ENCODE measurements around the gene TEX14. TPM values are rescaled to one million over a fixed set of nuclear protein-coding genes. Genes with fewer than 3 reads are reported as not detected.

TEX14 gene, protein sequence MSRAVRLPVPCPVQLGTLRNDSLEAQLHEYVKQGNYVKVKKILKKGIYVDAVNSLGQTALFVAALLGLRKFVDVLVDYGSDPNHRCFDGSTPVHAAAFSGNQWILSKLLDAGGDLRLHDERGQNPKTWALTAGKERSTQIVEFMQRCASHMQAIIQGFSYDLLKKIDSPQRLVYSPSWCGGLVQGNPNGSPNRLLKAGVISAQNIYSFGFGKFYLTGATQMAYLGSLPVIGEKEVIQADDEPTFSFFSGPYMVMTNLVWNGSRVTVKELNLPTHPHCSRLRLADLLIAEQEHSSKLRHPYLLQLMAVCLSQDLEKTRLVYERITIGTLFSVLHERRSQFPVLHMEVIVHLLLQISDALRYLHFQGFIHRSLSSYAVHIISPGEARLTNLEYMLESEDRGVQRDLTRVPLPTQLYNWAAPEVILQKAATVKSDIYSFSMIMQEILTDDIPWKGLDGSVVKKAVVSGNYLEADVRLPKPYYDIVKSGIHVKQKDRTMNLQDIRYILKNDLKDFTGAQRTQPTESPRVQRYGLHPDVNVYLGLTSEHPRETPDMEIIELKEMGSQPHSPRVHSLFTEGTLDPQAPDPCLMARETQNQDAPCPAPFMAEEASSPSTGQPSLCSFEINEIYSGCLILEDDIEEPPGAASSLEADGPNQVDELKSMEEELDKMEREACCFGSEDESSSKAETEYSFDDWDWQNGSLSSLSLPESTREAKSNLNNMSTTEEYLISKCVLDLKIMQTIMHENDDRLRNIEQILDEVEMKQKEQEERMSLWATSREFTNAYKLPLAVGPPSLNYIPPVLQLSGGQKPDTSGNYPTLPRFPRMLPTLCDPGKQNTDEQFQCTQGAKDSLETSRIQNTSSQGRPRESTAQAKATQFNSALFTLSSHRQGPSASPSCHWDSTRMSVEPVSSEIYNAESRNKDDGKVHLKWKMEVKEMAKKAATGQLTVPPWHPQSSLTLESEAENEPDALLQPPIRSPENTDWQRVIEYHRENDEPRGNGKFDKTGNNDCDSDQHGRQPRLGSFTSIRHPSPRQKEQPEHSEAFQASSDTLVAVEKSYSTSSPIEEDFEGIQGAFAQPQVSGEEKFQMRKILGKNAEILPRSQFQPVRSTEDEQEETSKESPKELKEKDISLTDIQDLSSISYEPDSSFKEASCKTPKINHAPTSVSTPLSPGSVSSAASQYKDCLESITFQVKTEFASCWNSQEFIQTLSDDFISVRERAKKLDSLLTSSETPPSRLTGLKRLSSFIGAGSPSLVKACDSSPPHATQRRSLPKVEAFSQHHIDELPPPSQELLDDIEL (N-terminal part only)
- polyA plus RNA-seq (ENCODE audit: insufficient read length) = 4.7 TPM

DNA sequence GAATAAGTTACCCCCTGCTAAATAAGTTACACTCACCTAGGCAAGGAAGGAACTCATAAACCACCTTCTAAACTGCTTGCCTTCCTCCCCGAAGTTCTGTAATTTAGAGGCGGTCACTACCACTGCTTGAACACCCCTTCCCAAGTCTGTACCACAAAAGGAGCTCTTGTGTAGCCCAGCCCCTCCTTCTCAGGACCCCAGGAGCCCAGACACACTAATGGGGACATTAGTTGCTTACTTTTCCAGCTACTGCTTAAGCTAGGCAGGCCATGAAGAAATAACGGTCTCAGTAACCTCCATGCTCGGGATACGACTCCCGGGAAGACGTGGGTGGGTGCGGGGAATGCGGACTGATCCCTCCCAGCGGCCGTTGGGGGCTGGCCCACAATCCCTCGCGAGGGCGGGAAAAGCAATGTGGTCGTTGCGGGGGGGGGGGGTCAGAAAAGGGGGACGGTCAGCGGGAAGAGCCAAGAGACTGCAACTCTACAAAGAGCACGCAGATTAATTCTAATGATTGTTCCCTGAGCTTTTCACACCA lies at the start of gene TEX14:
Gene TEX14 (minus strand): TSS at position 345 of the 538 bp plus-strand sequence. CDS start 40,044 bp downstream, outside the sequence.
- no peak for DNase-seq

DNA sequence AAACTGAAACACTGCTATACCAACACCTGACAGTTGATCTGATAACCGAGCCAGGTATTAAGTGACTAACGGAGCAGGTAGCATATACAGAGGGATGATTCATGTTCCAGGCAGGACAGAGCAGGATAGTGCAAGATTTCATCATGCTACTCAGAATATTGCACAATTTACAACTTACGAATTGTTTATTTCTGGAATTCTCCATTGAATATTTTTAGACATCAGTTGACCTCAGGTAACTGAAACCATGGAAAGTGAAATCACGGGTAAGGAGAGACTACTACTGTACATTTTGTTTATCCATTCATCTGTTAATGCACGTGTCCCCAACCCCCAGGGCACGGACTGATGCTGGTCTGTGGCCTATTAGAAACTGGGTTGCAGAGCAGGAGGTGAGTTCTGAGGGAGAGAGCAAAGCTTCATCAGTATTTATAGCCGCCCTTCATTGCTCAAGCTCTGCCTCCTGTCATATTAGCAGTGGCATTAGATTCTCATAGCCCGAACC lies 49.3 kb upstream of the TEX14 start:
- DNase-seq = no peak

DNA sequence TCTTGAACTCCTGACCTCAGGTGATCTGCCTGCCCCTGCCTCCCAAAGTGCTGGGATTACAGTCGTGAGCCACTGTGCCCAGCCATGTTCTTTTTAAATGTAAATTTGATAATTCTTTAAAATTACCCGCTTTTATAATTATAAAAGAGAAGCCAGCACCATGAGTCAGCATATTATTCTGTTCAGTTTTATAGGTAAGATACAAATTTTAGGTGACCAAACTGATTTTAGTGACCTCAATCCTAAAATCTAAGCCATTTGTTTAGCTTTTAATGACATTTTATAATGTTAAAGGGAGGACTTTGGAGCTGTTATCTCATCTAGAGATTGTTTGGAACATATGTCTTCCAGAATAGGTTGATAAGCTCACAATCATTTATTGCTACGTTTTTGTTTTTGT lies 43.0 kb upstream of the TEX14 start:
- no peak for DNase-seq

DNA sequence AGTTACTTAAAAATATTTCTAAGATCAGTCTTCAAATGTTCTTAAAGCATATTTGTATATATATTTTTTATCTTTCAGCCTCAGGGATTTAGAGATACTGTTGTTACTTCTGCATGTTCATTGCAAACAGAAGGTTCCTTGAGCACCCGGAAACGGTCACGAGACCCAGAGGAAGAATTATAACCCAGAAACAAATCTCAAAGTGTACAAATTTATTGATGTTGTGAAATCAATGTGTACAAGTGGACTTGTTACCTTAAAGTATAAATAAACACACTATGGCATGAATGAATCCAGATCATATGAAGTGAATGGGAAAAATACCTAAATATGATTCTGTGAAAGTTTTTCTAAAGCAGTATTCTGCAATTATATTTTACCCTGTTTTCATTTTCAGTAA lies 42.2 kb upstream of the TEX14 start:
- DNase-seq = no peak

DNA sequence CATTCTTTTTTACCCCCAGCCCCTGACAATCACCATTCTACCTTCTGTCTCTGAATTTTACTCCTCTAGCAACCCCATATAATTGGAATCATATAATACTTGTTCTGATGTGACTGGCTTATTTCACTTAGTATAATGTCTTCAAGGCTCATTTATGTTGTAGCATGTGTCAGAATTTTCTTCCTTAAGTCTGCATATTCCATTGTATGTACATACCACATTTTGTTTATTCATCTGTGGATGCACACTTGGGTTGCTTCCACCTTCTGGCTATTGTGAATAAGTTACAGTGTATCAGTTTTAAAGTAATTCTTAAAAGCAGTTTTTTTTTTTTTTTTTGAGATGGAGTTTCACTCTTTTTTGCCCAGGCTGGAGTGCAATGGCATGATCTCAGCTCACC lies 39.1 kb upstream of the TEX14 start:
- no peak for DNase-seq

DNA sequence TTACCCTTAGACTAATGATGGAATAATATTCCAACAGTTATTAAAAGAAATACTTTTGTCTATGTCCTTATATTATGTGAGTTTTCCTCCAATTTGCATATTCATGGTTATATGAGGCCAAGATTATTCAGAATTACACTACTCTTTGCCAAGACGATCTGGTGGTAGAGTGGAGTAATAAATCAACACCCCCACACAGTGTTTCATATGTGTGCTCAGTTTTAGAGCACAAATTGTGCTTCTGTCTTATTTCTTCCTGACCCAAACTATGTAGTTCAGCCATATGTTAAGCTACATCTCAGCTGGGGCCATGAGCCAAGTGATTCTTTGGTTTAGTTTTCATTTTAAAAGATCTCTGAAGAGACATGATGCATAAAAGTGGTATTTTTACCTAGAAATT lies 37.0 kb upstream of the TEX14 start:
- no peak for DNase-seq

DNA sequence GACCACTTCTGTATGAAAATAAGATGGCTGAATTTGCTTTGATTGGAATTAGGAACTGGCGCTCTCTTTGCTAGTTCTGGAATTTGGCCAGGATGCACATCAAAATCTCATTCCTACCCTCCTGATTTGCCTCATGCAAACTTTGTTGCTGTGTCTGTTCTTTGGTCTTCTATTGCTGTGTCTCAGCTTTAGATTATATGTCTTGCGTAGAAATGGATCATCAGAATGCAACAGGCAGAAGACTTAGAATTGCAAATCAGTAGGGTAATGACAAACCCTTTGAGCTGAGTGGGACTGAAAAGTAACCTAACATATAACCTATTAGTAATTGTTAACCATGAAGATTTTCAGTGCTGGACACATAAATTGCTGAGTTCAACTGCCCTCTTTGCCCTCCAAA lies 30.9 kb upstream of the TEX14 start:
- no peak for DNase-seq

DNA sequence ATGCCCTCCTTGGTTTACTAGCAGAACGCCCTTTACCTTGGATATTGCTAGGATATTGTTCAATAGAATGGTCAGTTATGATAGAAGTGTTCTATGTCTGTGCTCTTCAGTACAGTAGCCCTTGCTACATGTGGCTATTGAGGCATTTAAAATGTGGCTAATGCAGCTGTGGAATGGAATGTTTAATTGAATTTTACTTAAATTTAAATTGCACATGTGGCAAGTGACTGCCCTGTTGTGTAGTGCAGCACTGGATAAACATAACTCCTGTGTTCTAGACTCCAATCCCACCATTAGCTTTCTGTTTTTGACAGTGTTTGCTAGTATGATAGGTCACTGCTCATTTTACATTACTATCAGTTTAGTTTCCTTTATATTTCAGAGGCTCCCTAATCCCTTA lies 30.4 kb upstream of the TEX14 start:
- DNase-seq = no peak

DNA sequence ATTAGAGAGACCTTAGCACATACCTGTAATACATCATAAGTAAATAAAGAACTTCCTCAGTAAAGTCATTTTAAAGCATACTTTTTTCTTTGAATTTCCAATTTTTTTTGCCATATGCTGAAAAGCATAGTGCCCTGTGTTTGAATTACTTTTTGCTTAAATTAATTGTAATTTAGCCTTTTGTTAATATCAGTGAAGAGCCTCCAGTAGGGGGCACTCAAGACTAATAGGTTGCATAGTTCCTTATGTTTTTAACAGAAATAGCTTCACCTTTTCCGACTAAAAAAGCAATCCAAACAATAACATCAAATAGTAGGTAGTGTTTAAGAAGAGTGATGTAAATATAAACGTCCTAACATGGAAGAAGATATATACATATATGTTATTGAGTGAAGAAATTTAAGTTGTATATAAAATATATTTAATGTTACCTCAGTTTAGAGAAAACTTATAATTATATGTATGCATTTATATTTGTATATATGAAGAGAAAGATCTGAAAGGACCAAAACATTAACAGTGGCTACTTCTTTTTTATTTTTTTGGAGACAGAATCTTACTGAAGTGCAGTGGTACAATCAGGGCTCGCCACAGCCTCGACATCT lies 19.2 kb upstream of the TEX14 start:
- DNase-seq = peak; percentile 12

DNA sequence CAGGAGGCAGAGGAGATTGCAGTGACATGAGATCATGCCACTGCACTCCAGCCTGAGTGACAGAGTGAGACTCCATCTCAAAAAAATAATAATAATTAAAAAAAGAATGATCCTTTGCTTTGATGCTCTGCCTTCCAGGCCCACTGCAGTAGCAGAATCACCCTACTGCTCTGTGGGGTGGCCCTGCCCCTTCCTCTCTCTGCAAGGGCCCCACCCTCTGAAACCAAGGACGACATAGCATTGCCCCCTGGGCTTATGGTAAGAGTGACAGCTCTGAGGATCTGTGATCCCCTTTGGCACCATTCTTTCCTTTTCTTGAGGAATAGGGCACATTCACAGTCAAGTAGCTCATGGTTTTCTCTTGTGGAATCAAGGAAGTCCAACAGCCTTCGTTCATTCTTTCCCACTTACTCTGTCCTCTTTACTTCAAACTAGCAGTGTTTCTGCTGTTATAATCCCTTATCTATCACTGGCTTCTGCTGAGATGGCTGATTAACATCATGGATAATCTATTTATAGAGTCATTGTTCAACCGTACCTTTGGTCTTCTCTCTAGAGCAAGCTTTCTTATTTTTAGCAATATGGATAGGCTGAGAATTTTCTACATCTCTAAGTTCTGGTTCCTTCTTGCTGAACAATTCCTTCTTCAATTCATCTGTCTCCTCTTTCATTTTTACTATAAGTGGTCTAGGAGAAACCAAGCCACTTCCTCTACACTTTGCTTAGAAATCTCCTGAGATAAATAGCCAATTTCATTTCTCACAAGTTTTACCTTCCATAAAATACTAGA lies 14.7 kb upstream of the TEX14 start:
- DNase-seq = no peak

DNA sequence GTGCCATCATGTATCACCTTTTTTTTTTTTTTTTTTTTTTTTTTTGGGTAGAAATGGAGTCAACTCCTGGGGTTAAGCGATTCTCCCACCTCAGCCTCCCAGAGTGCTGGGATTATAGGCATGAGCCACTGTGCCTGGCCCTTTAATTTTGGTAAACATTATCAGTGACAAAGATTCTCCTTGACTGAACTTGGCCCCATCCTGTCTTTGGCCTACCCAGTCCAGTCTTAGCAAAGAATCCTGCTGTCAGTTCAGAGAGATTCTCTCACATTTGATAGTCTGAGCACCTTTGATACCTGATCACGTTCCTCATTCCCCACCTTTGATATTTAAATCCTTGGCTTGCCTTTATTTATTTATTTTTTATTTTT lies 12.1 kb upstream of the TEX14 start:
- DNase-seq = no peak

DNA sequence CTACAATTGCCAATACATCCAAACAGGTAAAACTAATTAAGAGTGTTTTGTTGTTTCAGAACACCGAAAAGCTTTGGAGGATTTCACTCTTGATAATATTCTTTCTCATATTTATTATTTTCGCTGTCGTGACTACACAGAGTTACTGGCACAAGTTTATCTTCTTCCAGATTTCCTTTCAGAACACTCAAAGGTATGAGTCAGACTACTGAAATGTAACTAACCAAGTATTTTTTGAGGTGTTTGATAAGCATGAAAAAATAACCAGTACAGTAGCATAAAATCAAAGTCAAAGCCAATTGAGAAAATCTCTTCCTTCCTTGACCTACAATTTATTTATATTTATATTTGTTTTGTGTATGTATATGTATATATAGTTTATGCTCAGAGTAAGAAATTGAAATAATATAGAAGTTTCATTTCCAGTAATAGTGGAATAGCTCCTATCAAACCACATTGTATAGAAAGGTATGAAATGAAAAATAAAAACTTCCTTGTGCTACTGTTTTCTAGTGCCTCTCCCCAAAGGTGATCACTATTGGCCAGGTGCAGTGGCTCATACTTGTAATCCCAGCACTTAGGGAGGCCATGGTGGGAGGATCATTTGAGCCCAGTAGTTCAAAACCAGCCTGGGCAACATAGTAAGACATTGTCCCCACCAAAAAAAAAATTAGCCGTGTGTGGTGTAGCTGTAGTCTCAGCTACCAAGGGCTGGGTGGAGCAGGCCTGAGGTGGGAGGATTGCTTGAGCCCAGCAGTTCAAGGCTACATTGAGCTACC lies 11.5 kb upstream of the TEX14 start:
- no peak for DNase-seq

DNA sequence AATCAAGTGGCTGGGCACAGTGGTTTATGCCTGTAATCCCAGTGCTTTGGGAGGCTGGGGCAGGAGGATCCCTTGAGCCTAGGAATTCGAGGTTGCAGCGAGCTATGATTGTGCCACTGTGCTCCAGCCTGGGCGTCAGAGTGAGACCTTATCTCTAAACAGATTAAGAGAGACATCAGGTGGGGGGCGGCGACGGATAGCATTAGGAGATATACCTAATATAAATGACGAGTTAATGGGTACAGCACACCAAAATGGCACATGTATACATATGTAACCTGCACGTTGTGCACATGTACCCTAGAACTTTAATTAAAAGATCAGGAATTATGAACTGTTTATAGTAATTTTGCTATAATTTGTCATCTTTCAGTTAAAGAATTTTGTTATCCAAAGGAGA lies 10.9 kb upstream of the TEX14 start:
- DNase-seq = no peak

DNA sequence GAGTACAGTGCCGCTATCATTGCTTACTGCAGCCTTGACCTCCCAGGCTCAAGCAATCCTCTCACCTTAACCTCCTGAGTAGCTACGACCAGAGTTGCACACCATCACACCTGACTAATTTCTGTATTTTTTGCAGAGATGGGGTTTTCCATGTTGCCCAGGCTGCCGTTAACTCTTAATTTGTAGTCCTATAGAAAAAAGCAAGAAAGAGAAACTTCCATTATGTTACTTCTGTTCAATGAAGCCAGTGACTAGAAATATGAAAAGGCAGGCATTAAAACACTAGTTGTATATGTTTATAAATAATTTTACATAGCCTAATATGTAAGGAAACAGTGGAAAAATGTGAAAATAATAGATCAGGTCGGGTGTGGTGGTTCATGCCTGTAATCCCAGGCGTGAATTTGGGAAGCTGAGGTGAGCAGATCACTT lies 10.2 kb upstream of the TEX14 start:
- no peak for DNase-seq

DNA sequence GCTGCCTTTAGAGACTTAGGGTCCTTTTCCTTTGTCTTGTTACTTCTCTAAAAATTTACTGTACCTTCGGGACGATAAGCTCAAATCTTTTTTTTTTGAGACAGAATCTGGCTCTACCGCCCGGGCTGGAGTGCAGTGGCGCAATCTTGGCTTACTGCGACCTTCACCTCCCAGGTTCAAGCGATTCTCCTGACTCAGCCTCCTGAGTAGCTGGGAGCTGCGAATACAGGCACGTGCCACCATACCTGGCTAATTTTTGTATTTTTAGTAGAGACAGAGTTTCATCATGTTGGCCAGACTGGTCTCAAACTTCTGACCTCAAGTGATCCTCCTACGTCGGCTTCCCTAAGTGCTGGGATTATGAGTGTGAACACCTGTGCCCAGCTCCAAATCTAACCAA lies 7.9 kb upstream of the TEX14 start:
- no peak for DNase-seq

DNA sequence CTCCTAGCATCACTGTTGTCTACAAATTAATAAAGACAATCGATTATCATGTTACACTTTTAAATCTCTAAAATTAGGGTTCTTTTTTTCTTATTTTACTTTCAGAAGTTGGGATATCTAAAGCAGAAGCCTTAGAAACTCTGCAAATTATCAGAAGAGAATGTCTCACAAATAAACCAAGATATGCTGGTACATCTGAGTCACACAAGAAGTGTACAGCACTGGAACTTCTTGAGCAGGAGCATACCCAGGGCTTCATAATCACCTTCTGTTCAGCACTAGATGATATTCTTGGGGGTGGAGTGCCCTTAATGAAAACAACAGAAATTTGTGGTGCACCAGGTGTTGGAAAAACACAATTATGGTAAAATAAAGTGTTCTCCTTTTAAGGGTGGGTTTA lies 3.0 kb upstream of the TEX14 start:
- no peak for DNase-seq

DNA sequence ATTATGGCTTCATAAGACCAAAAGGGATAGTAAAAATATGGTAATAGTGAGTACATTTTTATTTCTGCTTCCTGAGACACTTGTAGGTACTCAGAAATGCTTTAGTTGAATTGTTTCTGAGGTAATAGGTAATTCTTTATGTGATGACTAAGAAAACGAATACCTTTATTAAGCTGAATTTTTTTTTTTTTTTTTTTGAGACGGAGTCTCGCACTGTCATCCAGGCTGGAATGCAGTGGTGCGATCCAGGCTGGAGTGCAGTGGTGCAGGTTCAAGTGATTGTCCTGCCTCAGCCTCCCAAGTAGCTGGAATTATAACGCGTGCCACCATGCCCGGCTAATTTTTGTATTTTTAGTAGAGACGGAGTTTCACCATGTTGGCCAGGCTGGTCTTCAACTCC lies 2.5 kb upstream of the TEX14 start:
- DNase-seq = no peak

DNA sequence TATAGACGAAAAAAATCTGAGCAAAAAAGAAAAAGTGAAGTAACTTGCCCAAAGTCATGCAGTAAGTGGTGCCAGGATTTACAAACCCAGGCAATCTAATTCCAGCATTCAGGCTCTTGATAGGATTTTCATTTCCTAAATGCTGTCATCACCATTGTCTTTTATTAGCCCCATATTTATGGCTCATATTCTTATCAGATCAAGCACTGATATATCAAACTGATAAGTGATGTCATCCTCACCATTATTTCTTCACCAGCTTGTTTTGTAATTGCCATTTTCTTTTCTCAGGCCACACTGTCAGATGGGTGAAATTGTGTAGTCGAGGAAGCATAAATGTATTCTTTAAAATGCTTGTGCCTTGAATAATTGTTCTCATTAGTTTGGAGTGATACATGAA lies 1.9 kb upstream of the TEX14 start:
- no peak for DNase-seq

DNA sequence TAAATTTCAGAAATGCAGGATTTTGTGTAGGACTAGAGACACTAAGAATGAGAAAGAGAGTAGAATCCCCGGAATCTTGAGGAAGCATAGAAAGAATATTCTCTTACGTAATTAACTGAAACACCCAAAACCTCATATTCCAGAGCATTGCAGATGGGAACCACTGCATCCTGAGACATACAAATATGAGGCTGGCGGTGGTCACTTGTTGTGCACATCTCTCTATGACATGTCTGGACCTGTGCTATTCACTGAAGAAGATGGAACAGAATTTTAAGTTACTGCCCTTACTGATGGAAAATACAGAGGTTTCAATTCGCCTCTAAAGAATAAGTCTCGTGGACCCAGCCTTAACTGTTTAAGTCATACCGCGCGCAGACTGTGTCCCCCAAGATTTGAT lies 1.4 kb upstream of the TEX14 start:
- DNase-seq = peak; percentile 11

All from hindlimb muscle (tissue), 1 donor.